GM23338 (cell line): ENCODE measurements around the gene CCDC81. TPM values are rescaled to one million over a fixed set of nuclear protein-coding genes. Genes with fewer than 3 reads are reported as not detected.

ENCODE experiments used
- ATAC-seq: fragments of 200-7000 bp; cut with Tn5 transposase; 3 replicates; pipeline ENCODE4 v1.9.1; 2020
- DNase-seq: peaks from one replicate; pipeline ENCODE4 v3.0.0-alpha.2; 2015; ENCODE audit warnings: low spot score
- H2AFZ ChIP-seq: fragments of 200-600 bp; sonication (generic); 2 replicates; pipeline ENCODE4 v1.8.0; 2016; ENCODE audit warnings: antibody characterized with exemption, mild to moderate bottlenecking, moderate library complexity
- H3F3A ChIP-seq: fragments of 200-600 bp; sonication (generic); replicated peaks from 2 replicates; pipeline ENCODE4 v1.8.0; 2017; ENCODE audit warnings: antibody characterized with exemption, mixed run types, low read depth
- H3K27ac ChIP-seq: fragments of 200-600 bp; sonication (generic); 2 replicates; pipeline ENCODE4 v1.6.1; 2016; ENCODE audit warnings: low read depth
- H3K27me3 ChIP-seq: fragments of 200-600 bp; sonication (generic); 2 replicates; pipeline ENCODE4 v1.8.0; 2016; ENCODE audit warnings: mild to moderate bottlenecking, mixed run types, moderate library complexity; ENCODE audit not compliant: insufficient read depth
- H3K36me3 ChIP-seq: fragments of 200-600 bp; sonication (generic); 2 replicates; pipeline ENCODE4 v1.8.0; 2016; ENCODE audit warnings: mild to moderate bottlenecking; ENCODE audit not compliant: insufficient read depth
- H3K4me1 ChIP-seq: fragments of 200-600 bp; sonication (generic); 2 replicates; pipeline ENCODE4 v1.8.0; 2016; ENCODE audit warnings: mild to moderate bottlenecking, moderate library complexity; ENCODE audit not compliant: insufficient read depth
- H3K4me2 ChIP-seq: fragments of 200-600 bp; sonication (generic); 2 replicates; pipeline ENCODE4 v1.7.1; 2017; ENCODE audit warnings: mixed run types
- H3K4me3 ChIP-seq: fragments of 200-600 bp; sonication (generic); 2 replicates; pipeline ENCODE4 v1.6.1; 2016; ENCODE audit warnings: mixed run types
- H3K79me2 ChIP-seq: fragments of 200-600 bp; sonication (generic); replicated peaks from 2 replicates; pipeline ENCODE4 v1.8.0; 2017; ENCODE audit warnings: mild to moderate bottlenecking; ENCODE audit not compliant: insufficient read depth
- H3K9me2 ChIP-seq: fragments of 200-600 bp; sonication (generic); 2 replicates; pipeline ENCODE4 v1.8.0; 2017; ENCODE audit not compliant: insufficient read depth
- H4K20me1 ChIP-seq: fragments of 200-600 bp; sonication (generic); replicated peaks from 2 replicates; pipeline ENCODE4 v1.8.0; 2017; ENCODE audit warnings: mild to moderate bottlenecking; ENCODE audit not compliant: insufficient read depth
- H3K27ac Mint-ChIP-seq: 2 replicates; pipeline ENCODE4 v1.8.0; 2020; ENCODE audit warnings: inconsistent platforms, mild to moderate bottlenecking, moderate library complexity, mixed read lengths
- H3K27me3 Mint-ChIP-seq: 3 replicates; pipeline ENCODE4 v1.8.0; 2022; ENCODE audit warnings: low read depth, mild to moderate bottlenecking, moderate library complexity, mixed read lengths, inconsistent platforms; ENCODE audit not compliant: insufficient read depth, poor library complexity
- H3K36me3 Mint-ChIP-seq: 3 replicates; pipeline ENCODE4 v1.8.0; 2021; ENCODE audit warnings: low read depth, mild to moderate bottlenecking, inconsistent platforms, moderate library complexity, mixed read lengths
- H3K4me1 Mint-ChIP-seq: 3 replicates; pipeline ENCODE4 v1.8.0; 2020; ENCODE audit warnings: mild to moderate bottlenecking, inconsistent platforms, mixed read lengths
- H3K4me3 Mint-ChIP-seq: 3 replicates; pipeline ENCODE4 v1.8.0; 2021; ENCODE audit warnings: moderate library complexity, mild to moderate bottlenecking, inconsistent platforms, mixed read lengths
- H3K9me3 Mint-ChIP-seq: 3 replicates; pipeline ENCODE4 v1.8.0; 2020; ENCODE audit warnings: moderate library complexity, mild to moderate bottlenecking, inconsistent platforms, mixed read lengths
- CREB1 ChIP-seq: fragments of 250-450 bp; sonication (Bioruptor Pico); IDR thresholded peaks from 2 replicates; pipeline ENCODE4 v1.5.0; 2020; ENCODE audit warnings: low read depth, mild to moderate bottlenecking, moderate library complexity
- EZH2 ChIP-seq: fragments of 200-600 bp; sonication (generic); IDR thresholded peaks from one replicate; pipeline ENCODE4 v1.8.0; 2017; ENCODE audit warnings: antibody characterized with exemption, mild to moderate bottlenecking, low read depth; ENCODE audit not compliant: unreplicated experiment
- EZH2phosphoT487 ChIP-seq: fragments of 200-600 bp; sonication (generic); IDR thresholded peaks from one replicate; pipeline ENCODE4 v1.8.1; 2018; ENCODE audit warnings: antibody characterized with exemption; ENCODE audit not compliant: unreplicated experiment
- JUNB ChIP-seq: IDR thresholded peaks from one replicate; pipeline ENCODE4 v1.6.1; 2016; ENCODE audit warnings: antibody characterized with exemption; ENCODE audit not compliant: unreplicated experiment
- NANOG ChIP-seq: IDR thresholded peaks from 2 replicates; pipeline ENCODE4 v1.6.1; 2016; ENCODE audit warnings: antibody characterized with exemption, borderline replicate concordance
- POLR2AphosphoS5 ChIP-seq: IDR thresholded peaks from 2 replicates; pipeline ENCODE4 v1.6.1; 2016; ENCODE audit warnings: antibody characterized with exemption, low read depth
- STAT1 ChIP-seq: IDR thresholded peaks from one replicate; pipeline ENCODE4 v1.6.1; 2016; ENCODE audit warnings: antibody characterized with exemption; ENCODE audit not compliant: unreplicated experiment
- ZNF114 ChIP-seq: fragments of 250-450 bp; sonication (Bioruptor Pico); IDR thresholded peaks from 2 replicates; pipeline ENCODE4 v1.5.0; 2020; ENCODE audit warnings: mild to moderate bottlenecking, moderate library complexity
- ZNF331 ChIP-seq: fragments of 250-450 bp; sonication (Bioruptor Pico); IDR thresholded peaks from 2 replicates; pipeline ENCODE4 v1.5.0; 2020; ENCODE audit warnings: low read depth, mild to moderate bottlenecking, moderate library complexity
- polyA plus RNA-seq: library from polyadenylated mRNA; unstranded; fragments of >200 nt; fragmentation: Nextera tagmentation; extraction: Ambion mirVana; gene quantifications from 2 replicates; pipeline ENCODE4 v1.2.1, GENCODE V29; 2016
- total RNA-seq: library from RNA; depleted of rRNA; stranded (reverse); fragments of >200 nt; shearing (Covaris generic); gene quantifications from 2 replicates; pipeline ENCODE4 v1.2.3, GENCODE V29; 2014
- TF ChIP-seq, protein P1 (sequence below): IDR thresholded peaks from one replicate; pipeline ENCODE4 v1.6.1; 2018; ENCODE audit warnings: antibody characterized with exemption; ENCODE audit not compliant: unreplicated experiment
- TF ChIP-seq, protein P2 (sequence below): fragments of 250-450 bp; sonication (Bioruptor Pico); IDR thresholded peaks from 2 replicates; pipeline ENCODE4 v1.5.0; 2020; ENCODE audit warnings: mild to moderate bottlenecking, moderate library complexity
- TF ChIP-seq, protein P3 (sequence below), 2 experiments: fragments of 200-600 bp in 1 of 2; sonication (generic) in 1 of 2; conservative IDR thresholded peaks; 2 replicates each; pipeline versions ENCODE4 v1.5.1 to v1.6.1; 2016 to 2017; ENCODE audit warnings: antibody characterized with exemption in 2 of 2, low read depth in 2 of 2, mild to moderate bottlenecking in 2 of 2, moderate library complexity in 1 of 2
- TF ChIP-seq, protein P4 (sequence below): IDR thresholded peaks from 2 replicates; pipeline ENCODE4 v1.6.1; 2016; ENCODE audit warnings: antibody characterized with exemption

The CCDC81 gene
- total and polyA plus RNA-seq, 2 experiments from 2014 or later: 0.37 to 4.3 TPM

DNA sequence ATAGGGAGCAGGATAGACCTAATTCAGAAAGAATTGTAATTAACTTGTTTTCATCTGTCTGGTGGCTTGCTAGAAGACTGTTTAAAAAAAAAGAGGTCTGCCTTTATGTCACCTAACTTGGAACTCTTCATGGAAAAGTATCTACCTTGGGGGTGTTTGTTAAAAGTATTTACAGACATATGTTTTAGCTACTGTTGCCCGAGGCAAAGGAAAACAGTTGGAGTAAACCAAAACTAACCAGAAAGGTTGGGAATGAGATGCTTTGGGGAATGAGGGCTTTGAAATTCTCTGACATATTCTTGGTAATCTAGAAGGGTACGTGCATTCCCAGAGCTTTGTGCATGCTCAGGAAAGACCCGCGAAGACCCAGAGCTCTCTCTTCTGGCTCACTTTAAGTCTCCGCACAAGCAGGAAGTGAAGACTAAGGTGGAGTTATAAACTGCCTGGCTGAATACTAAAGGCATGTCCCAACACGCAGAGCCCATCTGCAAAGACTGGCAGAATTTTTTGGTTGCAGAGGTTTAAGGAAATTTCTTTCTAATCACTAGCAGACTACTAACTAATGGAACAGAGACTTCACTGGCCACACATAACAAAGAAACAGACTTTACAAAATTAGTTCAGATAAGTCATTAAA lies 39.4 kb upstream of the CCDC81 start:
- H2AFZ ChIP-seq: no peak overlapping the region
- H3K36me3 ChIP-seq: no peaks in the 10 kb centered on the region; the same call in 1 of the 2 replicates
- Mint-ChIP-seq H3K27me3 (no peaks in the 10 kb centered on the region), H3K9me3 (peaks cover 6% of the 10 kb centered on the region; the same call in 1 of the 3 replicates), H3K27ac (0 out of 2 replicates have a peak overlapping the region, but pooled peaks have one; percentile 13), H3K36me3 (peaks cover 64% of the 10 kb centered on the region), H3K4me3 (no peak overlapping the region), H3K4me1 (no peaks in the 10 kb centered on the region)
- no peak overlapping the region for H3K4me2 ChIP-seq
- no peaks in the 10 kb centered on the region for H3F3A ChIP-seq
- H3K9me2 ChIP-seq: no peaks in the 10 kb centered on the region
- DNase-seq (no peak), ATAC-seq (no peak)
- TF ChIP-seq STAT1: no peak
- no peak for TF ChIP-seq EZH2phosphoT487
- TF ChIP-seq, protein P1, sequence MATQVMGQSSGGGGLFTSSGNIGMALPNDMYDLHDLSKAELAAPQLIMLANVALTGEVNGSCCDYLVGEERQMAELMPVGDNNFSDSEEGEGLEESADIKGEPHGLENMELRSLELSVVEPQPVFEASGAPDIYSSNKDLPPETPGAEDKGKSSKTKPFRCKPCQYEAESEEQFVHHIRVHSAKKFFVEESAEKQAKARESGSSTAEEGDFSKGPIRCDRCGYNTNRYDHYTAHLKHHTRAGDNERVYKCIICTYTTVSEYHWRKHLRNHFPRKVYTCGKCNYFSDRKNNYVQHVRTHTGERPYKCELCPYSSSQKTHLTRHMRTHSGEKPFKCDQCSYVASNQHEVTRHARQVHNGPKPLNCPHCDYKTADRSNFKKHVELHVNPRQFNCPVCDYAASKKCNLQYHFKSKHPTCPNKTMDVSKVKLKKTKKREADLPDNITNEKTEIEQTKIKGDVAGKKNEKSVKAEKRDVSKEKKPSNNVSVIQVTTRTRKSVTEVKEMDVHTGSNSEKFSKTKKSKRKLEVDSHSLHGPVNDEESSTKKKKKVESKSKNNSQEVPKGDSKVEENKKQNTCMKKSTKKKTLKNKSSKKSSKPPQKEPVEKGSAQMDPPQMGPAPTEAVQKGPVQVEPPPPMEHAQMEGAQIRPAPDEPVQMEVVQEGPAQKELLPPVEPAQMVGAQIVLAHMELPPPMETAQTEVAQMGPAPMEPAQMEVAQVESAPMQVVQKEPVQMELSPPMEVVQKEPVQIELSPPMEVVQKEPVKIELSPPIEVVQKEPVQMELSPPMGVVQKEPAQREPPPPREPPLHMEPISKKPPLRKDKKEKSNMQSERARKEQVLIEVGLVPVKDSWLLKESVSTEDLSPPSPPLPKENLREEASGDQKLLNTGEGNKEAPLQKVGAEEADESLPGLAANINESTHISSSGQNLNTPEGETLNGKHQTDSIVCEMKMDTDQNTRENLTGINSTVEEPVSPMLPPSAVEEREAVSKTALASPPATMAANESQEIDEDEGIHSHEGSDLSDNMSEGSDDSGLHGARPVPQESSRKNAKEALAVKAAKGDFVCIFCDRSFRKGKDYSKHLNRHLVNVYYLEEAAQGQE: no peak
- TF ChIP-seq, protein P2, sequence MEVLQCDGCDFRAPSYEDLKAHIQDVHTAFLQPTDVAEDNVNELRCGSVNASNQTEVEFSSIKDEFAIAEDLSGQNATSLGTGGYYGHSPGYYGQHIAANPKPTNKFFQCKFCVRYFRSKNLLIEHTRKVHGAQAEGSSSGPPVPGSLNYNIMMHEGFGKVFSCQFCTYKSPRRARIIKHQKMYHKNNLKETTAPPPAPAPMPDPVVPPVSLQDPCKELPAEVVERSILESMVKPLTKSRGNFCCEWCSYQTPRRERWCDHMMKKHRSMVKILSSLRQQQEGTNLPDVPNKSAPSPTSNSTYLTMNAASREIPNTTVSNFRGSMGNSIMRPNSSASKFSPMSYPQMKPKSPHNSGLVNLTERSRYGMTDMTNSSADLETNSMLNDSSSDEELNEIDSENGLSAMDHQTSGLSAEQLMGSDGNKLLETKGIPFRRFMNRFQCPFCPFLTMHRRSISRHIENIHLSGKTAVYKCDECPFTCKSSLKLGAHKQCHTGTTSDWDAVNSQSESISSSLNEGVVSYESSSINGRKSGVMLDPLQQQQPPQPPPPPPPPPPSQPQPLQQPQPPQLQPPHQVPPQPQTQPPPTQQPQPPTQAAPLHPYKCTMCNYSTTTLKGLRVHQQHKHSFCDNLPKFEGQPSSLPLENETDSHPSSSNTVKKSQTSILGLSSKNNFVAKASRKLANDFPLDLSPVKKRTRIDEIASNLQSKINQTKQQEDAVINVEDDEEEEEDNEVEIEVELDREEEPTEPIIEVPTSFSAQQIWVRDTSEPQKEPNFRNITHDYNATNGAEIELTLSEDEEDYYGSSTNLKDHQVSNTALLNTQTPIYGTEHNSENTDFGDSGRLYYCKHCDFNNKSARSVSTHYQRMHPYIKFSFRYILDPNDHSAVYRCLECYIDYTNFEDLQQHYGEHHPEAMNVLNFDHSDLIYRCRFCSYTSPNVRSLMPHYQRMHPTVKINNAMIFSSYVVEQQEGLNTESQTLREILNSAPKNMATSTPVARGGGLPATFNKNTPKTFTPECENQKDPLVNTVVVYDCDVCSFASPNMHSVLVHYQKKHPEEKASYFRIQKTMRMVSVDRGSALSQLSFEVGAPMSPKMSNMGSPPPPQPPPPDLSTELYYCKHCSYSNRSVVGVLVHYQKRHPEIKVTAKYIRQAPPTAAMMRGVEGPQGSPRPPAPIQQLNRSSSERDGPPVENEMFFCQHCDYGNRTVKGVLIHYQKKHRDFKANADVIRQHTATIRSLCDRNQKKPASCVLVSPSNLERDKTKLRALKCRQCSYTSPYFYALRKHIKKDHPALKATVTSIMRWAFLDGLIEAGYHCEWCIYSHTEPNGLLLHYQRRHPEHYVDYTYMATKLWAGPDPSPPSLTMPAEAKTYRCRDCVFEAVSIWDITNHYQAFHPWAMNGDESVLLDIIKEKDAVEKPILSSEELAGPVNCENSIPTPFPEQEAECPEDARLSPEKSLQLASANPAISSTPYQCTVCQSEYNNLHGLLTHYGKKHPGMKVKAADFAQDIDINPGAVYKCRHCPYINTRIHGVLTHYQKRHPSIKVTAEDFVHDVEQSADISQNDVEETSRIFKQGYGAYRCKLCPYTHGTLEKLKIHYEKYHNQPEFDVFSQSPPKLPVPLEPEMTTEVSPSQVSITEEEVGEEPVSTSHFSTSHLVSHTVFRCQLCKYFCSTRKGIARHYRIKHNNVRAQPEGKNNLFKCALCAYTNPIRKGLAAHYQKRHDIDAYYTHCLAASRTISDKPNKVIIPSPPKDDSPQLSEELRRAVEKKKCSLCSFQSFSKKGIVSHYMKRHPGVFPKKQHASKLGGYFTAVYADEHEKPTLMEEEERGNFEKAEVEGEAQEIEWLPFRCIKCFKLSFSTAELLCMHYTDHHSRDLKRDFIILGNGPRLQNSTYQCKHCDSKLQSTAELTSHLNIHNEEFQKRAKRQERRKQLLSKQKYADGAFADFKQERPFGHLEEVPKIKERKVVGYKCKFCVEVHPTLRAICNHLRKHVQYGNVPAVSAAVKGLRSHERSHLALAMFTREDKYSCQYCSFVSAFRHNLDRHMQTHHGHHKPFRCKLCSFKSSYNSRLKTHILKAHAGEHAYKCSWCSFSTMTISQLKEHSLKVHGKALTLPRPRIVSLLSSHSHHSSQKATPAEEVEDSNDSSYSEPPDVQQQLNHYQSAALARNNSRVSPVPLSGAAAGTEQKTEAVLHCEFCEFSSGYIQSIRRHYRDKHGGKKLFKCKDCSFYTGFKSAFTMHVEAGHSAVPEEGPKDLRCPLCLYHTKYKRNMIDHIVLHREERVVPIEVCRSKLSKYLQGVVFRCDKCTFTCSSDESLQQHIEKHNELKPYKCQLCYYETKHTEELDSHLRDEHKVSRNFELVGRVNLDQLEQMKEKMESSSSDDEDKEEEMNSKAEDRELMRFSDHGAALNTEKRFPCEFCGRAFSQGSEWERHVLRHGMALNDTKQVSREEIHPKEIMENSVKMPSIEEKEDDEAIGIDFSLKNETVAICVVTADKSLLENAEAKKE: no peak
- no peak for TF ChIP-seq EZH2
- no peak for TF ChIP-seq ZNF331 (CRISPR knock-in tag)
- no peak for TF ChIP-seq ZNF114 (CRISPR knock-in tag)
- TF ChIP-seq POLR2AphosphoS5: no peak
- TF ChIP-seq, protein P3, sequence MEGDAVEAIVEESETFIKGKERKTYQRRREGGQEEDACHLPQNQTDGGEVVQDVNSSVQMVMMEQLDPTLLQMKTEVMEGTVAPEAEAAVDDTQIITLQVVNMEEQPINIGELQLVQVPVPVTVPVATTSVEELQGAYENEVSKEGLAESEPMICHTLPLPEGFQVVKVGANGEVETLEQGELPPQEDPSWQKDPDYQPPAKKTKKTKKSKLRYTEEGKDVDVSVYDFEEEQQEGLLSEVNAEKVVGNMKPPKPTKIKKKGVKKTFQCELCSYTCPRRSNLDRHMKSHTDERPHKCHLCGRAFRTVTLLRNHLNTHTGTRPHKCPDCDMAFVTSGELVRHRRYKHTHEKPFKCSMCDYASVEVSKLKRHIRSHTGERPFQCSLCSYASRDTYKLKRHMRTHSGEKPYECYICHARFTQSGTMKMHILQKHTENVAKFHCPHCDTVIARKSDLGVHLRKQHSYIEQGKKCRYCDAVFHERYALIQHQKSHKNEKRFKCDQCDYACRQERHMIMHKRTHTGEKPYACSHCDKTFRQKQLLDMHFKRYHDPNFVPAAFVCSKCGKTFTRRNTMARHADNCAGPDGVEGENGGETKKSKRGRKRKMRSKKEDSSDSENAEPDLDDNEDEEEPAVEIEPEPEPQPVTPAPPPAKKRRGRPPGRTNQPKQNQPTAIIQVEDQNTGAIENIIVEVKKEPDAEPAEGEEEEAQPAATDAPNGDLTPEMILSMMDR (conservative IDR thresholded peaks at IDR 0.05; ENCODE audit: low read depth in 2 of 2): no peak
- no peak for TF ChIP-seq NANOG
- no peak for TF ChIP-seq CREB1 (CRISPR knock-in tag)
- TF ChIP-seq, protein P4, sequence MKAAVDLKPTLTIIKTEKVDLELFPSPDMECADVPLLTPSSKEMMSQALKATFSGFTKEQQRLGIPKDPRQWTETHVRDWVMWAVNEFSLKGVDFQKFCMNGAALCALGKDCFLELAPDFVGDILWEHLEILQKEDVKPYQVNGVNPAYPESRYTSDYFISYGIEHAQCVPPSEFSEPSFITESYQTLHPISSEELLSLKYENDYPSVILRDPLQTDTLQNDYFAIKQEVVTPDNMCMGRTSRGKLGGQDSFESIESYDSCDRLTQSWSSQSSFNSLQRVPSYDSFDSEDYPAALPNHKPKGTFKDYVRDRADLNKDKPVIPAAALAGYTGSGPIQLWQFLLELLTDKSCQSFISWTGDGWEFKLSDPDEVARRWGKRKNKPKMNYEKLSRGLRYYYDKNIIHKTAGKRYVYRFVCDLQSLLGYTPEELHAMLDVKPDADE: no peak
- TF ChIP-seq JUNB: no peak
- H3K79me2 ChIP-seq: peaks cover 16% of the 10 kb centered on the region; the same call in 1 of the 2 replicates
- no peaks in the 10 kb centered on the region for H3K4me1 ChIP-seq
- no peaks in the 10 kb centered on the region for H3K27me3 ChIP-seq
- no peak overlapping the region for H3K27ac ChIP-seq
- no peak overlapping the region for H3K4me3 ChIP-seq
- no peaks in the 10 kb centered on the region; the same call in 1 of the 2 replicates for H4K20me1 ChIP-seq
